VCaP (cell line): Measurements from ENCODE around the gene CMTM3.
A peak's percentile ranks its signal among the peaks of the same experiment; 100 is the strongest.
"Not testable (repeated sequence)": the region's sequence is repeated elsewhere in the genome, so short reads cannot be mapped to it uniquely, and the experiment has no call there.

Source experiments
- H3K27ac ChIP-seq: fragments of 450-650 bp; 2 replicates; pipeline ENCODE4 v1.5.1; 2017
- TF ChIP-seq, protein P1 (sequence below): fragments of 450-650 bp; conservative IDR thresholded peaks from 2 replicates; pipeline ENCODE4 v1.5.1; 2017; ENCODE audit warnings: mild to moderate bottlenecking, moderate library complexity

The CMTM3 gene

DNA sequence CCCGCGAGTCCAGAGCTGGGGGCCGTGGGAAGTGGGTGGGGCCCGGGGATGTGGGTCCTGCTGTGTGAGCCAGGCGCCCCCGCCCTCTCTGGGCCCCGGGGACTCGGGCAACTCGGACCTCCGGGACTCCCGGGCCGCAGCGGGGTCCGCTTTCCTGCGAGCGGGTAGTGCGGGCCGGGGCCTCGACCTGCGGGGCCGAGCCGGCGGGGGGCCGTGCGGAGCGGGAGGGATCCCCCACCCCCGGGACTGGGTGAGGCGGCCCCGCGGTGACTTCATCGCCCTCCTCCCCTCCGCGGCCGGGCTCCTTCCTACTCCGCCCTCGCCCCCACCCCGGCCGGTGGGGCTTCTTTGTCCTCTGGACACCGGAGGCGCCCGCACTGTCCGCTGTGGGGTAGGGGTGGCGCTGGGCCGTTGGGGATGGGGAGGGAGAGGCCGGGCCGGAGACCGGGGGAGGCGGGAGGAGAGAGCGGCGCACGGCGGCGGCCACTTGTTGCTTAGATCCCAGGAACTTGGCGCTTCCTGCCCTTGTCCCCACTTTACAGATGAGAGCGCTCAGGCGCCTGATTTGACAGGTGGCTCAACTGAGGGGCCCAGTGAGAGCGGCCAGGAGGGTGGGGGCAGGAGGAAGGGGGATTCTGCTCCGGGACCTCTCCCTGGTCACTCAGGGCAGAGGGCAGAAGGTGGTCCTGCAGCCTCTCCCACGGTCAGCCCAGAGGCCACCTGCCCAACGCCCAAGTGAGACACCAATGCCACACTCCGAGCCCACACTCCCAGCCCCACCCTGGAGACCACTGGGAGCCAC is 874 bp downstream of the CMTM3 start:
- TF ChIP-seq, protein P1, sequence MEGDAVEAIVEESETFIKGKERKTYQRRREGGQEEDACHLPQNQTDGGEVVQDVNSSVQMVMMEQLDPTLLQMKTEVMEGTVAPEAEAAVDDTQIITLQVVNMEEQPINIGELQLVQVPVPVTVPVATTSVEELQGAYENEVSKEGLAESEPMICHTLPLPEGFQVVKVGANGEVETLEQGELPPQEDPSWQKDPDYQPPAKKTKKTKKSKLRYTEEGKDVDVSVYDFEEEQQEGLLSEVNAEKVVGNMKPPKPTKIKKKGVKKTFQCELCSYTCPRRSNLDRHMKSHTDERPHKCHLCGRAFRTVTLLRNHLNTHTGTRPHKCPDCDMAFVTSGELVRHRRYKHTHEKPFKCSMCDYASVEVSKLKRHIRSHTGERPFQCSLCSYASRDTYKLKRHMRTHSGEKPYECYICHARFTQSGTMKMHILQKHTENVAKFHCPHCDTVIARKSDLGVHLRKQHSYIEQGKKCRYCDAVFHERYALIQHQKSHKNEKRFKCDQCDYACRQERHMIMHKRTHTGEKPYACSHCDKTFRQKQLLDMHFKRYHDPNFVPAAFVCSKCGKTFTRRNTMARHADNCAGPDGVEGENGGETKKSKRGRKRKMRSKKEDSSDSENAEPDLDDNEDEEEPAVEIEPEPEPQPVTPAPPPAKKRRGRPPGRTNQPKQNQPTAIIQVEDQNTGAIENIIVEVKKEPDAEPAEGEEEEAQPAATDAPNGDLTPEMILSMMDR, result no peak
- H3K27ac ChIP-seq, result peak overlapping the region; percentile 70

DNA sequence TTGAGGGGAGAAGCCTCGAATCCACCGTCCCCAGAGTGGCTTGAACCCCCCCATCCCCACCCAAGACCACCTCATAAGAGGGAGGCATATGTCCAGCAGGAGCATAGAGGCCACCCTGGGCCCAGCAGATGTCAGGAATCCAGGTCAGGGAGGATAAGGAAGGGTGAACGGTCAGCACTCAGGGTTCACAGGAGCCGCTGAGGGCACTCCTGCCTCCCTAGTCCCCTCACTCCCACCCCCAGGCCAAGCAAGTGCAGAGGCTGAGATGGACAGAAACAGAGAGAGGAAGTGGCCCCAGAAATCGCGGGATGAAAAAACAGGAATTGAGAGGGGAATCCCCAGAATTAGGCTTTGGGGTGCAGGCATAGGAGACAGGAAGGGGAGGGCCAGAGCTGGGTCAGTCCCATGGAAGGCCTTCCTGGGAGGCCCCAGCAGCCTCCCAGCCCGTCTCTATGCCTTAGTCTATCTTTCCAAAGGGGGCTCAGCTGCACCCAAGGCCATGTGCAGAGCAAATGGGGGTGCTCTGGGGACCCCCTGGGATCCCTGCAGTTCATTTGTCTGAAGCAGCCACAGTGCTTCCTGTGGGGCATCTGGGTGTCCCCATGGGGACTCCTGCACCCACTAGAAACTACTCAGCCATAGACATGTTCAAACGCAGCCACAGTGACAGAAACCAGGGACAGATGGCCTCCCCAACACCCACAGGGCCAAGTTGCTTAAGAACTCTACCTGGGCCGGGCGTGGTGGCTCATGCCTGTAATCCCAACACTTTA is 1.7 kb downstream of the CMTM3 start:
- no peak overlapping the region for H3K27ac ChIP-seq
- TF ChIP-seq, protein P1, result no peak

DNA sequence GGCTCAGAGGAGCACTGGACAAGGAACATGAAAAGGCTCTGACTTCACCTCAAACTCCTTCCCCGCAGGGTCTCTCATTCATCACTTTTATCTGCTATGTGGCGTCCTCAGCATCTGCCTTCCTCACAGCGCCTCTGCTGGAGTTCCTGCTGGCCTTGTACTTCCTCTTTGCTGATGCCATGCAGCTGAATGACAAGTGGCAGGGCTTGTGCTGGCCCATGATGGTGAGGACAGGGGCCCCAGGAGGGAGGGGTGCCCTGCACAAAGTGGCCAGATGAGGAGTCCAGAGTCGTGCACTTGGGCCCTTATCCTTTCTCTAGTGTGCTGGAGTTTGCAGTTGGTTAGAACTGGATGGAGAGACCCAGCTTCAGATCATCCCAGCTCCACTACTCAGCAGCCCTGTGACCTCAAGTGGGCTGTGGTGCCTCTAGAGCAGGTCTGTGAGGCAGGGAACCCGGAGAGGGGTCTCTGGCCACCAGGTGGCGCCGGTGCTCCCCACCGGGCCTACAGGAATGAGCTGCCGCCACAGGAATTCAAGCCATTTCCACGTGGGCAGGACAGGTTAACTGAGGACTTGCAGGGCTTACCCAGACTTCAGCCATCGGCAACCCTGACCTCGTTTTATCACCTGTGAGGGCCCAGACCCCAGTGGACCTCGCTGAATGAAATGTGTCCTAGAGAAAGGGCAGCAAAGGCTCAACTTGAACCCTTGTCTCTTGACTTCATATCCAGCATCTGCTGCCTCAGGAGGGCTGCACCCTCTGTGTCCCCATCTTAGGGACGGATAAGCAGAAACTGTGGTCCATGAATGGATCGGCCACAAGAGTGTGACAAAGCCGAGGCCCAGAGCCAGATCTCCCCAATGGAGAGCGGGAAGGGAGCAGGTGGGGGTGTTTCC is 4.0 kb downstream of the CMTM3 start:
- peak overlapping the region; percentile 19; the same call in 1 of the 2 replicates for H3K27ac ChIP-seq
- TF ChIP-seq, protein P1, result peak; percentile 89

DNA sequence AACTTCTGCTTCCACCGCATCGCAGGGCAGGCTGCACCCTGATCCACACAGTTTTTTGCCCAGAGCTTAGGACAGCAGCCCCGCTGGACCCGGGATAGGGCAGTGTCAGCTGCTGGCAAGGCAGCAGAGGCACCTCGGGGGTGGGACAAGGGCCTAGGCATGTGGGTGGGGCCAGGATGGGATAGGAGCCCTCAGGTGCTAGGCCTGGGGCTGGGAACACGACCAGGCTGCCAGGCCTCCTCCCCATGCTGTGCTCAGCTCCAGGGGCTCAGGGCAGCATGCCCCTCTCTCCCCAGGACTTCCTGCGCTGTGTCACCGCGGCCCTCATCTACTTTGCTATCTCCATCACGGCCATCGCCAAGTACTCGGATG is 4.6 kb downstream of the CMTM3 start:
- peak overlapping the region; percentile 19; the same call in 1 of the 2 replicates for H3K27ac ChIP-seq
- TF ChIP-seq, protein P1, result no peak

DNA sequence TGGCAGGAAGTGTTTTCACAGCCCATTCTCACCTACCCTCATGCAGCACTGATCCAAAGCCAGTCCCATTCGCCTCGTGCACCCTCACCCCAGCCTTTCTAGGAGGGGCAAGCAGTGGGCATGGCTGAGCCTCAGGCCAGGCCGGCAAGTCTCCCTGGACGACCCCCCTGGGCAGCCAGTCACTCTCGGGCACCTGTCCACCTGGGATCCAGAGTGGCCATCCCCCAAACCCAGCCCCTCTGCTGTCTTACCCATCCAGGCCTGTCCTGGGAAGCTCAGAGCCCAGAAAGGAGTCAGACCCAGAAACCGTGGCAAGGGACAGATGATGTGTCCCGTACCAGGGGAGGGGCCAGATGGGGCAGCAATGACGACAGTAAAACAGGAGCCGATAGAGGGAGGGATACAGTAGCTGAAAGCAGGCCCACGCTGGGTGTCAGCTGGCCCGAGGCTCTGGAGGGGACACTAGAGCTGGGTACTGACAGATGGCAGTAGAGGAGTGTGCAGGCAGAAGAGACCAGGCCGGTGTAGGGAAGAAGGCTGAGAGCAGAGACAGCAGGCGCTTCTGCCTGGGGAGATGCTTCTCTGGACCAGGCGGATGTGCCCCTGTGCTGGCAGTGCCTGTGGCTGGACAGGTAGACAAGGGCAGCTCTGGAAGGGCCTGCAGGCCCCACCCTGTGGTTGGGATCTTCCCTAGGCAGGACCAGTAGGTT is 5.8 kb downstream of the CMTM3 start:
- H3K27ac ChIP-seq, result no peak overlapping the region
- TF ChIP-seq, protein P1, result no peak

DNA sequence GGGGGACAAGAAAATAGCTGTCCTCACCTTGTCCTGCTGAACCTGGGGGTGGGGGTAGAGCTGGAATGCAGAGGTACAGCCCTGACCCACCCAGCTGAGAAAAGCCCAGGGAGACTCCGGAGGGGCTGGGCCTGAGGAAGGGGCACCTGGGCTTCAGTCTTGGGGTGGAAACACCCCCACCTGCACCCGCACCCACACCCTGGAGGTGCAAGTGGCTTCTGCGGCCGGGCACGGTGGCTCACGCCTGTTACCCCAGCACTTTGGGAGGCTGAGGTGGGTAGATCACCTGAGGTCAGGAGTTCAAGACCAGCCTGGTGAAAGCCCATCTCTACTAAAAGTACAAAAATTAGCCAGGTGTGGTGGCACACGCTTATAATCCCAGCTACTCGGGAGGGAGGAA is 7.4 kb downstream of the CMTM3 start:
- H3K27ac ChIP-seq, result not testable (repeated sequence)

DNA sequence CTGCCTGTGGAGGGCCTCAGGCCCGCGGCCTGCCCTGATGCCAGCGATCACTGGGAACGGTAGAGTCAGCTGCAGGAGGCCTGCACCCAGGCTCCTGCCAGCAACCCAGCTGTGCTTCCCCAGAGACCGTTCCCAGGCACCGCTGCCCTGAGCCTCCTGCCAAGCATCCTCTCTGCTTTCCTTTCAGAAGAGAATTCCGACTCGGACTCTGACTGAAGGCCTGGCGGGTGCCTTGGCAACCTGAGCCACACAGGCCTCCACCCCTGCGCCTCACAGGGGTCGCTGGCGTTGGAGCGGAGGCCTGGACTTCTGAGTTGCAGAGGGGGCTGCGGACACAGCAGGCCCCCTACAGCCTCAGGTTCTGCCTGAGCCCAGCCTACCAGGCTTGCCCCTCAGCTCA is 7.9 kb downstream of the CMTM3 start:
- TF ChIP-seq, protein P1, result no peak
- H3K27ac ChIP-seq, result no peak overlapping the region
